ENCODE measurements around the gene CHAF1A. TPM values are rescaled to one million over a fixed set of nuclear protein-coding genes. Genes with fewer than 3 reads are reported as not detected.
A peak's percentile ranks its signal among the peaks of the same experiment; 100 is the strongest.

CHAF1A gene
- total and polyA plus RNA-seq, 2 of the 8 experiments (the other 6 are each of a cell fraction or from before 2014, with no cell fraction given) = 122 to 147 TPM

GRCh38 chr19:4376028-4376670 is 26.3 kb upstream of the CHAF1A start:
- no peak for FAIRE-seq
- H3K18ac ChIP-seq (ENCODE audit: extremely low read depth, low read length) = no peak overlapping the region; the same call in 1 of the 2 replicates
- H2BK120ac ChIP-seq (replicated peaks; ENCODE audit: low read depth, low read length) = no peak overlapping the region
- H2BK5ac ChIP-seq (ENCODE audit: low read depth, low read length) = peak overlapping the region; percentile 28
- H3K56ac ChIP-seq (replicated peaks; ENCODE audit: insufficient read length, low read depth, low read length) = no peak overlapping the region
- H2BK15ac ChIP-seq (ENCODE audit: low read length) = no peak overlapping the region
- peak overlapping the region in 1 of 2 experiments; percentile 46; a peak in 1 of 4 replicates for H3K4me2 ChIP-seq (ENCODE audit: insufficient read depth in 1 of 2, low read depth in 2 of 2, low read length in 2 of 2)
- H4K8ac ChIP-seq (ENCODE audit: extremely low read depth, insufficient read depth, low read length) = peak overlapping the region; percentile 82
- peak overlapping the region; percentile 25; the same call in 1 of the 2 replicates for H3K27ac ChIP-seq (ENCODE audit: low read depth, low read length)
- H2AK5ac ChIP-seq (ENCODE audit: low read depth, low read length) = peak overlapping the region; percentile 9; the same call in 1 of the 2 replicates
- H2BK12ac ChIP-seq (ENCODE audit: low read depth, low read length) = peak overlapping the region; percentile 78; the same call in 1 of the 2 replicates
- no peak overlapping the region; the same call in 1 of the 2 replicates for H2BK20ac ChIP-seq (ENCODE audit: low read length)
- no peaks in the 10 kb centered on the region for H3K36me3 ChIP-seq (ENCODE audit: control insufficient read depth in 2 of 4, insufficient read depth in 4 of 4, low read length in 3 of 4)
- 84% methylated on average over 16 of the region's 16 CpGs; no CpG with 5 or more reads in 1 of the 2 experiments for WGBS, 2 experiments (ENCODE audit: extremely low coverage in 1 of 2, insufficient coverage in 1 of 2, insufficient read length in 1 of 2, insufficient replicate concordance in 2 of 2, low coverage in 1 of 2, low lambda C conversion rate in 2 of 2, missing lambda C conversion rate in 1 of 2)
- no peak overlapping the region for H4K5ac ChIP-seq (ENCODE audit: insufficient read length, low read depth, low read length)
- H3K79me1 ChIP-seq (ENCODE audit: low read depth, low read length) = peaks cover 18% of the 10 kb centered on the region
- no peak for DNase-seq (ENCODE audit: low read depth in 1 of 2, low spot score in 2 of 2)
- H3K14ac ChIP-seq (ENCODE audit: insufficient read length) = no peak overlapping the region
- no peaks in the 10 kb centered on the region for H3K27me3 ChIP-seq (replicated peaks in 1 of 4; ENCODE audit: control insufficient read depth in 3 of 4, extremely low read depth in 1 of 4, insufficient read depth in 3 of 4, low read length in 3 of 4)
- H3K4me1 ChIP-seq (replicated peaks in 1 of 4; ENCODE audit: control insufficient read depth in 3 of 4, insufficient read depth in 4 of 4, low read length in 3 of 4) = peaks cover 5 to 43% (median 35%) of the 10 kb centered on the region in 4 experiments
- H3K4ac ChIP-seq (replicated peaks; ENCODE audit: insufficient read length, low read depth, low read length) = no peak overlapping the region
- no peak overlapping the region for H4K91ac ChIP-seq (replicated peaks; ENCODE audit: insufficient read length, low read length)
- H3K9ac ChIP-seq (replicated peaks in 1 of 4; ENCODE audit: extremely low read depth in 1 of 4, low read depth in 3 of 4, low read length in 3 of 4) = no peak overlapping the region
- no peaks in the 10 kb centered on the region for H3K9me3 ChIP-seq (ENCODE audit: insufficient read depth in 2 of 2, low read depth in 1 of 2, low read length in 1 of 2)
- POLR2A ChIA-PET (ENCODE audit: partially characterized antibody) = interaction anchor here (1.0 to 5.8 kb wide), 14 partner anchors 9 to 48 kb away, joined by 3 to 63 read pairs (median 8); partner anchors contain the start of genes CHAF1A, MPND and SH3GL1
- CTCF ChIA-PET (ENCODE audit: partially characterized antibody) = interaction anchor here (0.5 to 6.3 kb wide), 15 partner anchors 8 to 237 kb away, joined by 3 to 72 read pairs (median 6); partner anchors contain the start of genes CHAF1A and SH3GL1
- H4K20me1 ChIP-seq (replicated peaks in 1 of 2; ENCODE audit: control insufficient read depth in 1 of 2, insufficient read depth in 2 of 2, low read length in 2 of 2) = peaks cover 16 to 43% of the 10 kb centered on the region in 2 experiments
- no peak overlapping the region for H3K23ac ChIP-seq (ENCODE audit: insufficient read length)
- H3K4me3 ChIP-seq (ENCODE audit: extremely low read depth in 1 of 4, insufficient read depth in 2 of 4, low read depth in 3 of 4, low read length in 4 of 4) = no peak overlapping the region
- H2AFZ ChIP-seq (ENCODE audit: low read length) = no peak overlapping the region
- peaks cover 0 to 44% of the 10 kb centered on the region in 2 experiments; a peak in 1 of 4 replicates for H3K79me2 ChIP-seq (ENCODE audit: control insufficient read depth in 1 of 2, insufficient read depth in 2 of 2, low read length in 2 of 2)
- no peaks in the 10 kb centered on the region for H3K23me2 ChIP-seq (ENCODE audit: low read depth, low read length)
- TF ChIP-seq, protein P1, sequence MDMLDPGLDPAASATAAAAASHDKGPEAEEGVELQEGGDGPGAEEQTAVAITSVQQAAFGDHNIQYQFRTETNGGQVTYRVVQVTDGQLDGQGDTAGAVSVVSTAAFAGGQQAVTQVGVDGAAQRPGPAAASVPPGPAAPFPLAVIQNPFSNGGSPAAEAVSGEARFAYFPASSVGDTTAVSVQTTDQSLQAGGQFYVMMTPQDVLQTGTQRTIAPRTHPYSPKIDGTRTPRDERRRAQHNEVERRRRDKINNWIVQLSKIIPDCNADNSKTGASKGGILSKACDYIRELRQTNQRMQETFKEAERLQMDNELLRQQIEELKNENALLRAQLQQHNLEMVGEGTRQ (IDR thresholded peaks at IDR 0.05; ENCODE audit: low read length) = no peak
- TF ChIP-seq BACH1 (IDR thresholded peaks at IDR 0.05; ENCODE audit: low read length) (no peak), SP4 (IDR thresholded peaks at IDR 0.05; ENCODE audit: low read length) (no peak), RAD21 (IDR thresholded peaks at IDR 0.05 in 1 of 2, conservative IDR thresholded peaks at IDR 0.05 in 1 of 2; ENCODE audit: low read depth in 2 of 2, low read length in 2 of 2) (no peak), TEAD4 (IDR thresholded peaks at IDR 0.05; ENCODE audit: low read depth, low read length) (no peak), SIRT6 (IDR thresholded peaks at IDR 0.05; ENCODE audit: low read length) (no peak), POLR2A (IDR thresholded peaks at IDR 0.05; ENCODE audit: control extremely low read depth in 1 of 2, low read depth in 2 of 2, low read length in 2 of 2) (no peak), CREB1 (IDR thresholded peaks at IDR 0.05) (no peak), ZNF274 (IDR thresholded peaks at IDR 0.05; ENCODE audit: borderline replicate concordance, extremely low read depth, low read length) (no peak), HDAC2 (IDR thresholded peaks at IDR 0.05; ENCODE audit: borderline replicate concordance in 1 of 2, low read depth in 2 of 2, low read length in 2 of 2) (no peak), CHD2 (IDR thresholded peaks at IDR 0.05; ENCODE audit: low read length) (no peak), CHD1 (IDR thresholded peaks at IDR 0.05; ENCODE audit: low read depth, low read length) (no peak)
